AG04449 (cell line): Measurements from ENCODE around the gene ATP5F1D.

Experiments used
- CTCF ChIA-PET: fragments of 350-600 bp; formaldehyde crosslinking; extraction: SDS; loops from one replicate; lab custom pipeline; 2021; ENCODE audit warnings: antibody characterized with exemption; lab: Yijun Ruan, JAX
- POLR2A ChIA-PET: fragments of 400-600, 350-600 bp; formaldehyde crosslinking; extraction: SDS; loops from one replicate; lab custom pipeline; 2020; ENCODE audit warnings: antibody characterized with exemption, inconsistent platforms; lab: Yijun Ruan, JAX
- DNase-seq: peaks from one replicate; pipeline ENCODE4 v3.0.0-alpha.2; 2010; ENCODE audit warnings: low read depth, low spot score
- H3K4me3 ChIP-seq: 2 replicates; pipeline ENCODE4 v1.5.1; 2011; ENCODE audit warnings: low read depth, mild to moderate bottlenecking, control low read depth, low read length
- TF ChIP-seq, protein P1 (sequence below): IDR thresholded peaks from one replicate; pipeline ENCODE4 v1.5.1; 2011; ENCODE audit warnings: mild to moderate bottlenecking, moderate library complexity, low read length, control low read depth, inconsistent platforms; ENCODE audit not compliant: insufficient read depth; ENCODE audit errors: missing control alignments

The ATP5F1D gene

DNA sequence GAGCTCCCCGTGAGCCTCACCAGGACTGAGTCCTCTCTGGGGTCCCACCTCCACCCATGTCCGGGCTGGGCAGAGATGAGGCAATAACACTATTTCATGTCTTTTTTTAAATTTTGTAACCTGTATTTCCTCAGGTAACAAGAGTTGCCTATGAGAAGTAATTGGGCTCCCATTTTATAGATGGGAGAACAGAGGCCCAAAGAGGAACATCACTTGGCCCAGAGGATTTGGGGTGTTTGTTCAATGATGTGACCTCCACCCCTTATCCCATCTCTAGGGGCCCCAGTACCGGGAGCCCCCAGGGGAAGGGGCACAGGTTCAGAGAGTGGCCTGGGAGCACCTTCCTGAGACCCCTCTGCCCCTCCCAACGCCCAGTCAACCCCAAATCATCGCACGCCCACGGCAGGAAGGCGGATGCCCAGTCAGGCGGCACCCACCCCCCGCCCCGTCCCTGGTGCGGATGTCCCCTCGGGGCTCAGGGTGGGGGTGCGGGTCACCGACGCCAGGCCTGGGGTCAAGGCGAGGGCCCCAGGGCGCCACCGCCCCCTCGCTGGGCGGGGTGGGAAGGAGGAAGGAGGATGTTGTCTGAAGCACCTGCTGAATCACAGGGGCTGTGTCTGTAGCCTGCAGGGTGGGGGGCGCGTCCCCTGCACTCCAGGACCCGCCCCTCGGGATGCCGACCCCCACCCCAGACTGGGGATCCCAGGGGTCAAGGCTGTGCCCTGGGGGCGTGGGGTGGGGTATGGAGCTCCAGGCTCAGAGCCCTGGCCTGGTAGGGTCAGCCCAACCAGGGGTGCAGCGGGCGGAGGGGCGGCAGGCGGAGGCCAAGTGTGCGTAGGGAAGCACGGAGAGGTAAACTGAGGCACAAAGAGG lies 18.6 kb downstream of the ATP5F1D start:
- ChIA-PET POLR2A (interaction anchor here (0.6 to 4.1 kb wide), 3 partner anchors 9 to 158 kb away, joined by 3 to 36 read pairs (median 6); partner anchors contain the start of gene CIRBP), CTCF (interaction anchor here (11.8 kb wide), 1 partner anchor 17 kb away, joined by 626 read pairs; the partner anchor contains the start of gene ATP5F1D)
- TF ChIP-seq, protein P1, sequence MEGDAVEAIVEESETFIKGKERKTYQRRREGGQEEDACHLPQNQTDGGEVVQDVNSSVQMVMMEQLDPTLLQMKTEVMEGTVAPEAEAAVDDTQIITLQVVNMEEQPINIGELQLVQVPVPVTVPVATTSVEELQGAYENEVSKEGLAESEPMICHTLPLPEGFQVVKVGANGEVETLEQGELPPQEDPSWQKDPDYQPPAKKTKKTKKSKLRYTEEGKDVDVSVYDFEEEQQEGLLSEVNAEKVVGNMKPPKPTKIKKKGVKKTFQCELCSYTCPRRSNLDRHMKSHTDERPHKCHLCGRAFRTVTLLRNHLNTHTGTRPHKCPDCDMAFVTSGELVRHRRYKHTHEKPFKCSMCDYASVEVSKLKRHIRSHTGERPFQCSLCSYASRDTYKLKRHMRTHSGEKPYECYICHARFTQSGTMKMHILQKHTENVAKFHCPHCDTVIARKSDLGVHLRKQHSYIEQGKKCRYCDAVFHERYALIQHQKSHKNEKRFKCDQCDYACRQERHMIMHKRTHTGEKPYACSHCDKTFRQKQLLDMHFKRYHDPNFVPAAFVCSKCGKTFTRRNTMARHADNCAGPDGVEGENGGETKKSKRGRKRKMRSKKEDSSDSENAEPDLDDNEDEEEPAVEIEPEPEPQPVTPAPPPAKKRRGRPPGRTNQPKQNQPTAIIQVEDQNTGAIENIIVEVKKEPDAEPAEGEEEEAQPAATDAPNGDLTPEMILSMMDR, result no peak
- H3K4me3 ChIP-seq, result peak overlapping the region; percentile 30; the same call in 1 of the 2 replicates
- no peak for DNase-seq

DNA sequence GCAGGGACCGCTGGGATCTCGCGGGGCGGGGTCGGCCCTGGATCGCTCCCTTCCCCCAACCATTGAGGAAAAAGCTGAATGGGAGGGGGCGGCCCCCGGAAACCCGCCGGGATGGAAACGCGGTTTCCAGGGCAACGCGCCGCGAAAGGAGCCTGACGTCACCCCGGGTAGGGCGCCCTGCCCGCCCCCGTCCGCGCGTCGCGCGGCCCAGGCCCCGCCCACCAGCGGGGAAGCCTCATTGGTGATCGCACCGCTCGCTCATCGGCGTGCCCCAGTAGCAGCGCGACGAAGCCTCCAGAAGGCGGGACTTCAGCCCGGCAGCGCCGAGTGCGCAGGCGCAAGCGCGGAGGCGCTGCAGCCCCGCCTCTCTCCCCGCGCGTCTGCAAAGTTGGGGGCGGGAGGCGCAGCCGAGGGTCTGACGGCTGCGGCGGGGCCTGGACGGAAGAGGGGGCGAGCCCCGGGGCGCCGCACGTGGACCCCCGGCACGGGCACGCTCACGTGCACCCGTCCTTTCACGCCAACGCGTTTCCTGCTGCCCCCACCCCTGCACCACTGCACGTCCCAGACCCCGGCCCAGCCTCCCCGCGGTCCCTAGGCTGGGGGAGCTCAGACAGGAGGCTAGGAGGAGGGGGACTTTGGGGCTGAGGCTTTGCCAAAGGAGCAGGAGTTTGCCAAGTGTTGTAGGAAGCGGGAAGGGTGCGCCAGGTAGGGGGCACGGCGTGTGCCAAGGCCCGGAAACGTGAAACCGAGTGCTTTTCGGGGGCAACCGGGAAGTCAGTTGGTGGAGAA lies 19.4 kb downstream of the ATP5F1D start:
- TF ChIP-seq, protein P1, result no peak
- no peak for DNase-seq
- H3K4me3 ChIP-seq, result peak overlapping the region; percentile 69
- CTCF ChIA-PET, result interaction anchor here (11.8 kb wide), 1 partner anchor 18 kb away, joined by 626 read pairs; the partner anchor contains the start of gene ATP5F1D
- POLR2A ChIA-PET, result interaction anchor here (0.6 to 7.3 kb wide), 5 partner anchors 6 to 159 kb away, joined by 3 to 188 read pairs (median 6); partner anchors contain the start of gene CIRBP

DNA sequence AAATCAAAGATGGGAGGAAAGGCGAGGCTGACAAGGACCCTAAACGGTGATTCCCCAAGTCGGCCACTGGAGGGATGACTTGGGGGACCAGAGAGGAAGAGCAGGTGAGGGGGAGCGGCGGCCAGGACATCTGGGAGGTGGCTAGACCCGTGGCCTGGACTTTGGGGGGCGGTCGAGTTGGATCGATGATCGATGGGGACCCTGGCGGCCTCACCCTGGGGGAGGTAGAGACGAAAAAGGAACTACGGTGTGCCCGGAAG lies 19.9 kb downstream of the ATP5F1D start:
- DNase-seq, result no peak
- peak overlapping the region; percentile 69 for H3K4me3 ChIP-seq
- CTCF ChIA-PET, result interaction anchor here (1.2 to 11.8 kb wide), 2 partner anchors 10 to 19 kb away, joined by 5 to 626 read pairs; partner anchors contain the start of gene ATP5F1D
- TF ChIP-seq, protein P1, result peak; percentile 15
- POLR2A ChIA-PET, result interaction anchor here (1.4 to 7.3 kb wide), 3 partner anchors 7 to 17 kb away, joined by 5 to 188 read pairs (median 36); partner anchors contain the start of gene CIRBP

DNA sequence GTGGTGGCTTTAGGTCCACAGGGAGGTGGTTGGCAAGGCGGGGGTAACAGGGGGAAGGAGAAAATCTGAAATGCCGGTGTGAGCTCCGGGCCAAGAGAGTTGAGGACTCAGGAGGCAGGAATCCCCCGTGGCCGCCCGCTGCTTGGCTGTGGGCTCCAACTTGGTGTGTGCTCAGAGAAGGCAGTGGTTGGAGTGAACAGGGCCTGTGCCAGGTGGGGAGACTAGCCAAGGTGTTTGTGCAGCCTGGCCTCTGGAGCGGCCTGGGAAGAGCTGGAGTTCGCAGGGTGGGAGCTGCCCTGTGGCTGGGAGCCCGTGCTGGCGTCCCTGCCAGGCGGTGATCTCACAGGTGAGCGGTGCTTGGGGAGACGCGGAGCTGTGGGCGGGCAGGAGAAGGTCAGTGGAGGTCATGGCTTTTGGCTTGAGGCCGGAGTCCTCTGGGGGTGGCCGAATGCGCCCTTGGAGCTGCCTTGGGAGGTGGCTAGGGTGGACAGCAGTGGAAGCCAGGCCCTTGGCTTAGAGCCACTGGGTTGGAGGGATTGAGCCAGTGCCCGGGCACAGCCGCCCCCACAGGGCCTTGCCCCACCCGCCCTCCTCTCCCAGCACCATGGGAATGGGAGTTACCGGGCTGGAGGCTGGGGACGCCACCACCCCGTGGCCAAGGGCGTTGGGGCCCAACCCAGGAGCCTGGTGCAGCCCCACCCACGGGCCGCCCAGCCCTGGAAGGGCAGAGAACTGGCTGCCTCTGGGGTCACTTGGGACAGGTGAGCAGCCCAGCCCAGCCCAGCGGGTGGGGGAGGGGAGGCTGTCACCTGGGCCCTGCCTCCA lies 20.5 kb downstream of the ATP5F1D start:
- POLR2A ChIA-PET, result interaction anchor here (1.4 to 7.3 kb wide), 3 partner anchors 7 to 18 kb away, joined by 5 to 188 read pairs (median 36); partner anchors contain the start of gene CIRBP
- H3K4me3 ChIP-seq, result peak overlapping the region; percentile 69
- CTCF ChIA-PET, result interaction anchor here (1.2 to 11.8 kb wide), 2 partner anchors 10 to 19 kb away, joined by 5 to 626 read pairs; partner anchors contain the start of gene ATP5F1D
- no peak for DNase-seq
- TF ChIP-seq, protein P1, result no peak

DNA sequence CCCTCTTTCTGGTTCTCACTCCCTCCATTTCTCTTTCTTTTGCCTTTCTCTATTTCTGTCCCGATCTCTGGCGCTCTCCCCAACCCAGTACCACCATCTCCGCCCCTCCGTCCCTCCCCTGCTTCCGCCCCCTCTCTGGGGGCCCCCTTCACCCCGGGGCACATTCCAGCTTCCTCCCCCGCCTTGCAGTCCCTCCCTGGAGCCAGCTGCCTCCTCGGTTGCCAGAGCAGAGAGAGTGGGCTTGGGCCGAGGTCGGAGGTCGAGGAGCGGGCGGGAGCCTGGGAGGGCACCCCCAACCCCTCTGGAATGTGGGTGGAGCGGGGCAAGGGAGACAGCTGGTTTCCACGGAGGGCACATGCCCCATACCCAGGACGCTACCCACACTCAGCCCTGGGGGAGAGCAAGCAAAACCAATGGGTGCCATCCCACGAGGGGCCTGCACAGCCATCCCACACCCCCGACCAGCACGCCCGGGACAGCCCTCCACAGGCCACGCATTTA lies 21.1 kb downstream of the ATP5F1D start:
- TF ChIP-seq, protein P1, result no peak
- CTCF ChIA-PET, result interaction anchor here (1.2 to 11.8 kb wide), 2 partner anchors 11 to 20 kb away, joined by 5 to 626 read pairs; partner anchors contain the start of gene ATP5F1D
- POLR2A ChIA-PET, result interaction anchor here (1.4 to 7.3 kb wide), 2 partner anchors 8 to 18 kb away, joined by 5 to 188 read pairs; no protein-coding TSS in a partner anchor
- DNase-seq, result no peak
- H3K4me3 ChIP-seq, result peak overlapping the region; percentile 18
